GM12801 (cell line): ENCODE data around the gene LSM2.

Experiments
- TF ChIP-seq, protein P1 (sequence below): IDR thresholded peaks from one replicate; pipeline ENCODE4 v1.5.1; 2011; ENCODE audit warnings: control low read depth; ENCODE audit not compliant: insufficient read length; ENCODE audit errors: extremely low read depth

The LSM2 gene

DNA sequence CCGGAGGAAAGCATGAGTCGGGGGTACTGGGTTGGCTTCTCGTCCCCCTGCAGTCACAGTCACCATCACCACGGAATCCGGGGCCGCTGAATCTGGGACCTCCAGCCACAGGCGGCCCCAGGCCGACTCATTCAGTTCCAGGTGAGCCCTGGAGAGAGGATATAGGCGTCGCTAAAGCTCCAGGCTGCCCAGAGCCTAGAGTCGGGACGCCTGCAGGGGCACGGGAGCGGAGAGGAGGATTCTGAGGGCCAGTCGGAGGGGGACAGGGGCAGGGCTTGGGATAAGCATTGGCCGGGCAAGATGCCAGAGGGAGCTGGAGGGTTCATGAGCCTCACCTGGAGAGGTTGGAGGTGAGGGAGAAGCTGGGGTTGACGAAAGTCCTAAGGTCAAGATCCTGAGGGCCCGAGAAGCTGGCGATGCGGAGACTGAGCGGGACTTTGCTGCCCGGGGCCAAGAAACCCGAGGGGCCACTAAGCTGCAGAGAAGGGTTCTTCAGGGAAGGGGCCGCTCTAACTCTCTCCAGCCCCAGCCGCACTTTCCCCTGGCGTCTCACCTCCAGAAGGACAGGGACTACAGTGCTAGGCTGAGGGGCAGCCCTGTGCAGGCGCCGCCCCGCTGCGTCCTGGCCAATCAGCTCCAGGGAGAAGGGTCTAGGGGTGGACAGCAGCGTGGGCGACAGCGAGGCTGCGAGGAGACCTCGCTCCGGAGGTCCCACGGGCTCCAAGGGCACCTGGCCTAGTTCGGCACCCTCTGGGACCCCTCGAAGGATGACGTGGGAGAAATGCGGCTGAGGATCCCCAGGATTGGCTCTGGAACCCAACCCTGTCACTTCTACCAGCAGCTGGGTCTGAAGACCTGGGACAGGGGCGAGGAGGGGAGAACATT, 40.6 kb downstream of the LSM2 start:
- TF ChIP-seq, protein P1, sequence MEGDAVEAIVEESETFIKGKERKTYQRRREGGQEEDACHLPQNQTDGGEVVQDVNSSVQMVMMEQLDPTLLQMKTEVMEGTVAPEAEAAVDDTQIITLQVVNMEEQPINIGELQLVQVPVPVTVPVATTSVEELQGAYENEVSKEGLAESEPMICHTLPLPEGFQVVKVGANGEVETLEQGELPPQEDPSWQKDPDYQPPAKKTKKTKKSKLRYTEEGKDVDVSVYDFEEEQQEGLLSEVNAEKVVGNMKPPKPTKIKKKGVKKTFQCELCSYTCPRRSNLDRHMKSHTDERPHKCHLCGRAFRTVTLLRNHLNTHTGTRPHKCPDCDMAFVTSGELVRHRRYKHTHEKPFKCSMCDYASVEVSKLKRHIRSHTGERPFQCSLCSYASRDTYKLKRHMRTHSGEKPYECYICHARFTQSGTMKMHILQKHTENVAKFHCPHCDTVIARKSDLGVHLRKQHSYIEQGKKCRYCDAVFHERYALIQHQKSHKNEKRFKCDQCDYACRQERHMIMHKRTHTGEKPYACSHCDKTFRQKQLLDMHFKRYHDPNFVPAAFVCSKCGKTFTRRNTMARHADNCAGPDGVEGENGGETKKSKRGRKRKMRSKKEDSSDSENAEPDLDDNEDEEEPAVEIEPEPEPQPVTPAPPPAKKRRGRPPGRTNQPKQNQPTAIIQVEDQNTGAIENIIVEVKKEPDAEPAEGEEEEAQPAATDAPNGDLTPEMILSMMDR = no peak

DNA sequence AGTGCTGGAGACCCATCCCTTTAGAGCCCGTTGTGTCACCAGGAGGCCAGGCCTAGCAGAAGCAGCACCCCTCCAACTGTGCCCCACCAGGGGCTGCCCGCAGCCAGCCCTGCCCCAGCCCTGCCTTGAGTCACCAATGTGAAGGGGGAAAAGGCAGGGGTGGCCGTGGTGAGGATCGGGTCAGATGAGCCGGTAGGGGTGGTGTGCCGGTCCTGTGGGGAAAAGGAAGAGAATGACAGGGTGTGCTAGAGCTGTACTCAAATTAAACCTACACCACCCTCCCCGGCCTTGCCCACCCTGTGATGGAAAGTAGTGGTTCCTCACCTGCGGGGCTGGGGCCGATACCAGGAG, 41.2 kb downstream of the LSM2 start:
- TF ChIP-seq, protein P1 = no peak

DNA sequence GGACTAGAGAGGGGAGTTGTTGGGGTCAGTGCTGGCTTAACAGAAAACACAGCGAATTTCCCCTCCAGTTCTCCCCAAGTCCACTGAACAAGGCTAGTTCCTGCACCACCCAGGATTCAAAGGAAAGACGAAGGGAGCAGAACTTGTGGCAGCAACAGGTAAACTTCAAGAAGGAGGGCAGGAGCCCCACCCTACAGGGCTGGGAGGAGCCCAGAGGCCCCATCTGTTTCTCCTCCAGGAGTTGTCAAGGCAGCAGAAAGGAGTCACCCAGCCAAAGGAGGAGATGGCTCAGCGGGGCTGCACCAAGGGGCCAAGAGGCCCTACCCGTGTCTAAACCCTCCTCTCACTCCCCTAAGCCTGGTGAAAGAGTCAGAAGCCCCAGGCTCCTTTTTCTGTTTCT, 42.6 kb downstream of the LSM2 start:
- TF ChIP-seq, protein P1 = no peak

DNA sequence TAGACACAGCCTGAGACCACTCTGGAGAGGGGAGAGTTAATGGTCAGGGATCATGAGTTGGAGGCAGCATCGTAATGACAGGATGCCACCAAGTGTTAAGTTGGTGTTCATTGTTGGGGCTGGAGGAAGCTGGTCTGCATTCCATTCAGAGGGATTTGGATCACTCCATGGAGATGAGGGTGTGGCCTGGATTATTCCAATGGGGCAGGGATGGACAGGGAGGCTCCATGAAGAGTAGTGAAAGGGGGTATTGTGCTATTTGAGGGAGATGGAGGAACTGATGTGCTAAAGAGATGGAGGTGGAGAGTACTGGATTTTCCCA, 43.2 kb downstream of the LSM2 start:
- TF ChIP-seq, protein P1 = no peak

DNA sequence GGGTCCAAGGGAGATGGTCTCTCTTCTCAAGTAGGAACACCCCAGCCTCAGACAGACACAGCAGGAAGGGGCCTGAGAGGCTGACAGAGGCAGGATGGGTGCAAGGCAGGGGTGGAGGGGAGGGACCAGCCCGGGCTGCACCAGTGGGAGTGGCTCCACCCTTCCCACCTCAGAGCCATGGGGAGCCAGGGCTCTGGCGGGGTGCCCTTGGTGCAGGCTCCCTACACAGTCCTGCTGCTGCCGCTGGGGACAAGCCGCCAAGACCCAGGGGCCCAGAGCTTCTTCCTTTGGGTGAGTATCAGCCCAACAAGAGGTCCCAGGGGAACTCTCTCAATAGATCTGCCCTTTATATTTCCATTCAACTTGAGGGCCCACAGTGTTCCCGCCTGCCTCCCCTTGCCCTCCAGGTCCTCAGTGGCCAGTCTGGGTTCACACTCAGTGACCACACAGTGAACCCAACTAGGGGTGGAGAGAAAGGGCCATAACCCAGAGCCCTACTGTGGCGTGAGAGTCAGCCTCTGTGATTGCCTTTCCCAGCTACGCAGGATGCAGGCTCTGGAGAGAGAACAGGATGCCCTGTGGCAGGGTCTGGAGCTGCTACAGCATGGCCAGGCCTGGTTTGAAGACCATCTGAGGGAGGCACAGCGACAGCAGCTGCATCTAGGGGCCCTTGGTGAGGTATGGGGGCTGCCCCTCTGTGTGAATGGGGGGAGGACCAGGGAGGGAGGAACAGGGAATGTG, 43.7 kb downstream of the LSM2 start:
- TF ChIP-seq, protein P1 = no peak

DNA sequence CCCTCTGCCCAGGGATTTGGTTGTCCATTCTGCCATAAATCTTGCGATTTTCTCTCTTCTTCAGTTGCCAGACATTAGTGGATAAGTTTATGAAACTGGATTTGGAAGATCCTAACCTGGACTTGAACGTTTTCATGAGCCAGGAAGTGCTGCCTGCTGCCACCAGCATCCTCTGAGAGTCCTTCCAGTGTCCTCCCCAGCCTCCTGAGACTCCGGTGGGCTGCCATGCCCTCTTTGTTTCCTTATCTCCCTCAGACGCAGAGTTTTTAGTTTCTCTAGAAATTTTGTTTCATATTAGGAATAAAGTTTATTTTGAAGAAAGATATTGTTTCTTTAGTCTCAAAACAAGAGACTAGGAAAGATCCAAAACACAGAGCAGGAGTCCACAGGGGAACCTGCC, 44.4 kb downstream of the LSM2 start, which contains the start of gene SAPCD1:
Gene SAPCD1, plus strand, starts transcription at position 301 of the 400 bp plus-strand sequence. CDS start 399 bp downstream, outside the sequence.
- TF ChIP-seq, protein P1 = no peak

DNA sequence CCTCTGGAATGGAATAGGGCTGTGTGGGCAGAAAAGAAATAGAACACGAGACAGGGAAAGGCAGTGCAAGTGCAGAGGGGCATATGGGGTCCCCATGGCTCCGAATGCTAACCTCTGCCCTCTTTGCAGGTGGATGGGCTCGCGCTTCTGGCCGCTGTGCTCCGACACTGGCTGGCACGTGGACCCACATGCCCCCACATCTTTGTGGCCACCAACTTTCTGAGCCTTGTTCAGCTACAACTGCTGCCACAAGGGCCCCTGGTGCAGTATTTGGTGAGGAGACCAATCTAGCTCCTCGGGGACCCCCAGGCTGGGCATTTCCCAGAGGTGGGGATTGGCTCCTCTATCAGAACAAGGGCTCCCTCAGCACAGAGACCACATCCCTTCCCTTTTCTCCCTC, 45.4 kb downstream of the LSM2 start:
- TF ChIP-seq, protein P1 = no peak
